Lung (tissue), 12 donors: ENCODE measurements around the gene TMTC2. TPM values are rescaled to one million over a fixed set of nuclear protein-coding genes. Genes with fewer than 3 reads are reported as not detected.

Source experiments
- ATAC-seq: fragments of 200-7000 bp; cut with Tn5 transposase; one replicate; pipeline ENCODE4 v1.9.1; 2020; ENCODE audit warnings: moderate number of reproducible peaks; ENCODE audit not compliant: insufficient read depth, low FRiP score
- DNase-seq, 3 donors: peaks; one replicate each; pipeline ENCODE4 v3.0.0-alpha.2; 2013 to 2017
- H3K27ac ChIP-seq, 2 donors: one replicate each; pipeline ENCODE4 v1.5.1; 2013; ENCODE audit warnings: mild to moderate bottlenecking in 2 of 2, moderate library complexity in 2 of 2, control low read depth in 1 of 2, inconsistent platforms in 1 of 2, low read depth in 1 of 2, low read length in 1 of 2
- H3K27me3 ChIP-seq, 3 donors: one replicate each; pipeline ENCODE4 v1.5.1; 2013; ENCODE audit warnings: low read length in 2 of 3; ENCODE audit not compliant: control insufficient read depth in 3 of 3, insufficient read depth in 3 of 3
- H3K36me3 ChIP-seq, 4 donors: one replicate each; pipeline ENCODE4 v1.5.1; 2013; ENCODE audit warnings: low read length in 4 of 4, mild to moderate bottlenecking in 1 of 4, moderate library complexity in 1 of 4; ENCODE audit not compliant: control insufficient read depth in 4 of 4, insufficient read depth in 4 of 4
- H3K4me1 ChIP-seq, 5 donors: one replicate each; pipeline ENCODE4 v1.5.1; 2013; ENCODE audit warnings: low read length in 5 of 5, mild to moderate bottlenecking in 2 of 5, moderate library complexity in 1 of 5; ENCODE audit not compliant: control insufficient read depth in 5 of 5, insufficient read depth in 5 of 5
- H3K4me3 ChIP-seq: one replicate; pipeline ENCODE4 v1.5.1; 2013; ENCODE audit warnings: mild to moderate bottlenecking, control low read depth, moderate library complexity
- H3K9ac ChIP-seq, 2 donors: one replicate each; pipeline ENCODE4 v1.5.1; 2013; ENCODE audit warnings: low read length in 2 of 2, control low read depth in 1 of 2; ENCODE audit not compliant: insufficient read depth in 1 of 2
- H3K9me3 ChIP-seq, 4 donors: one replicate each; pipeline ENCODE4 v1.5.1; 2013; ENCODE audit warnings: low read length in 3 of 4, mild to moderate bottlenecking in 1 of 4, moderate library complexity in 1 of 4; ENCODE audit not compliant: control insufficient read depth in 4 of 4, insufficient read depth in 3 of 4
- CTCF ChIP-seq: IDR thresholded peaks from 2 replicates; pipeline ENCODE4 v1.5.1; 2012; ENCODE audit warnings: mild to moderate bottlenecking; ENCODE audit errors: control extremely low read depth, extremely low read depth
- WGBS, 2 donors: extraction: QIAGEN DNeasy Blood & Tissue Kit; methylation state at CpG; one replicate each; pipeline ENCODE4 v1.1.7; 2013; 5-methylcytosine and 5-hydroxymethylcytosine counted together
- polyA plus RNA-seq, 2 donors: library from polyadenylated mRNA; stranded (reverse); fragments of 200-250 nt; gene quantifications; one replicate each; pipeline ENCODE4 v1.2.1, GENCODE V29; 2013
- total RNA-seq, 2 donors: library from RNA; depleted of rRNA in 1 of 2; stranded (reverse); fragments of >200 nt in 1 of 2; gene quantifications; one replicate each; pipeline ENCODE4 v1.2.1, GENCODE V29; 2014 to 2021
- donor health status: control.
- donor health status: control.
- donor health status: Bipolar disorder and iron deficiency.
- donor health status: healthy.
- donor health status: DM: yes; HTN: yes; CAD: no.

TMTC2 gene
- total and polyA plus RNA-seq, 4 donors: 5.3 to 77.1 (median 14.0) TPM

- no peaks in the 10 kb centered on the region for H3K36me3 ChIP-seq
- no peak for DNase-seq
- no peak for ATAC-seq
- no peaks in the 10 kb centered on the region for H3K9me3 ChIP-seq
- H3K27ac ChIP-seq: no peak overlapping the region
- no peak for TF ChIP-seq CTCF
- no peaks in the 10 kb centered on the region for H3K27me3 ChIP-seq
- no peak overlapping the region for H3K4me3 ChIP-seq
- 85 to 89% methylated on average over 1 of the region's 1 CpG for WGBS, 2 donors
- H3K9ac ChIP-seq: no peak overlapping the region
- H3K4me1 ChIP-seq: peaks cover 0 to 5% (median 0%) of the 10 kb centered on the region in 5 donors
Observed at GRCh38 chr12:83092129-83092528, 405.4 kb downstream of the TMTC2 start.

GRCh38 chr12:83092606-83093005 is 405.9 kb downstream of the TMTC2 start:
- DNase-seq (no peak), ATAC-seq (no peak)
- peaks cover 0 to 5% (median under 1%) of the 10 kb centered on the region in 5 donors for H3K4me1 ChIP-seq
- H3K9ac ChIP-seq: no peak overlapping the region
- WGBS, 2 donors: 70 to 82% methylated on average over 5 of the region's 5 CpGs
- no peaks in the 10 kb centered on the region for H3K36me3 ChIP-seq
- no peak overlapping the region for H3K27ac ChIP-seq
- no peak for TF ChIP-seq CTCF
- no peaks in the 10 kb centered on the region for H3K9me3 ChIP-seq
- no peaks in the 10 kb centered on the region for H3K27me3 ChIP-seq
- H3K4me3 ChIP-seq: no peak overlapping the region

GRCh38 chr12:83093426-83093825 is 406.7 kb downstream of the TMTC2 start:
- no peaks in the 10 kb centered on the region for H3K36me3 ChIP-seq
- no peak overlapping the region for H3K9ac ChIP-seq
- H3K9me3 ChIP-seq: no peaks in the 10 kb centered on the region
- H3K27me3 ChIP-seq: no peaks in the 10 kb centered on the region
- H3K4me1 ChIP-seq: peaks cover 0 to 12% (median 5%) of the 10 kb centered on the region in 5 donors
- H3K4me3 ChIP-seq: no peak overlapping the region
- 73 to 79% methylated on average over 1 of the region's 1 CpG for WGBS, 2 donors
- no peak overlapping the region for H3K27ac ChIP-seq
- no peak for TF ChIP-seq CTCF
- DNase-seq: no peak
- no peak for ATAC-seq
